ENCODE measurements around the gene CEP95. TPM values are rescaled to one million over a fixed set of nuclear protein-coding genes. Genes with fewer than 3 reads are reported as not detected.

Gene CEP95
- total and polyA plus RNA-seq, 2 of the 13 experiments (the other 11 are each of a cell fraction or from before 2014, with no cell fraction given) = 65.9 to 68.8 TPM

DNA sequence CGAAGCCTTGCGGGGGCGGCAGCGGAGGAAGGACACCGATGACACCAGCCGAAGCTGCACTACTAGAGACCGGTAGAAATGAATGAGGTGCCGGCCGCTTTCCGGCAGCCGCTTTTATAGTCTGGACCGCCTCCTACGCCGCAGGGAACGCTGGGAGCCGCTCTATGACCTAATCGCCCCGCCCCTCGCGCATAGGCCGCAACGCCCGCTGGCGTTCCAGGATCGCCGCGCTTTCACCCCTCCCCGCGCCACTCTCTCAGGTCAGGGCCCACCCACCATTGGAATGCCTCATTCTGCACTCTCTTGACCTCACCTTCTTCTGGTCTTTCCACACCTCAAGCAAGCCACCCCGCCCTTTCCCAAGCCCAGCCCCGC is 589 bp upstream of the CEP95 start, which contains the start of gene DDX5 (continued):
- TF ChIP-seq GATA4 (IDR thresholded peaks at IDR 0.05; ENCODE audit: borderline replicate concordance, low read depth) (peak; percentile 86), SUZ12 (IDR thresholded peaks at IDR 0.05; ENCODE audit: low read depth, low read length) (peak; percentile 53; the same call in 1 of the 2 replicates), ZNF30 (CRISPR knock-in tag; IDR thresholded peaks at IDR 0.05) (peak; percentile 86; the same call in 1 of the 2 replicates), STAG1 (CRISPR knock-in tag; IDR thresholded peaks at IDR 0.05) (no peak), ZFX (CRISPR knock-in tag; IDR thresholded peaks at IDR 0.05; ENCODE audit: low read depth) (peak; percentile 97), SAP130 (CRISPR knock-in tag; IDR thresholded peaks at IDR 0.05; ENCODE audit: low read depth) (peak; percentile 84; the same call in 1 of the 2 replicates), NFYC (CRISPR knock-in tag; IDR thresholded peaks at IDR 0.05) (no peak), ZNF431 (CRISPR knock-in tag; IDR thresholded peaks at IDR 0.05; ENCODE audit: borderline replicate concordance, low read depth) (peak; percentile 53; the same call in 1 of the 2 replicates), ZNF296 (CRISPR knock-in tag; conservative IDR thresholded peaks at IDR 0.05) (peak; percentile 77; the same call in 1 of the 2 replicates), ZSCAN25 (CRISPR knock-in tag; IDR thresholded peaks at IDR 0.05) (peak; percentile 1; the same call in 1 of the 2 replicates), ZNF619 (CRISPR knock-in tag; IDR thresholded peaks at IDR 0.05) (no peak), FOXK2 (IDR thresholded peaks at IDR 0.05) (no peak; the same call in none of the 2 replicates), ZNF446 (CRISPR knock-in tag; IDR thresholded peaks at IDR 0.05) (peak; percentile 36; the same call in 1 of the 2 replicates), HES4 (CRISPR knock-in tag; IDR thresholded peaks at IDR 0.05; ENCODE audit: borderline replicate concordance) (0 out of 2 replicates have a peak, but pooled peaks have one; percentile 4), ZFAT (CRISPR knock-in tag; conservative IDR thresholded peaks at IDR 0.05) (no peak; the same call in 1 of the 2 replicates), ATF7-NPFF (CRISPR knock-in tag; IDR thresholded peaks at IDR 0.05; ENCODE audit: low read depth) (peak; percentile 26), ZFP37 (CRISPR knock-in tag; IDR thresholded peaks at IDR 0.05; ENCODE audit: borderline replicate concordance) (peak; percentile 68)
- TF ChIP-seq, protein P1, sequence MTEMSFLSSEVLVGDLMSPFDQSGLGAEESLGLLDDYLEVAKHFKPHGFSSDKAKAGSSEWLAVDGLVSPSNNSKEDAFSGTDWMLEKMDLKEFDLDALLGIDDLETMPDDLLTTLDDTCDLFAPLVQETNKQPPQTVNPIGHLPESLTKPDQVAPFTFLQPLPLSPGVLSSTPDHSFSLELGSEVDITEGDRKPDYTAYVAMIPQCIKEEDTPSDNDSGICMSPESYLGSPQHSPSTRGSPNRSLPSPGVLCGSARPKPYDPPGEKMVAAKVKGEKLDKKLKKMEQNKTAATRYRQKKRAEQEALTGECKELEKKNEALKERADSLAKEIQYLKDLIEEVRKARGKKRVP (CRISPR knock-in tag; IDR thresholded peaks at IDR 0.05) = peak in 1 of 2 experiments; percentile 46; a peak in 2 of 4 replicates
- TF ChIP-seq, protein P2, sequence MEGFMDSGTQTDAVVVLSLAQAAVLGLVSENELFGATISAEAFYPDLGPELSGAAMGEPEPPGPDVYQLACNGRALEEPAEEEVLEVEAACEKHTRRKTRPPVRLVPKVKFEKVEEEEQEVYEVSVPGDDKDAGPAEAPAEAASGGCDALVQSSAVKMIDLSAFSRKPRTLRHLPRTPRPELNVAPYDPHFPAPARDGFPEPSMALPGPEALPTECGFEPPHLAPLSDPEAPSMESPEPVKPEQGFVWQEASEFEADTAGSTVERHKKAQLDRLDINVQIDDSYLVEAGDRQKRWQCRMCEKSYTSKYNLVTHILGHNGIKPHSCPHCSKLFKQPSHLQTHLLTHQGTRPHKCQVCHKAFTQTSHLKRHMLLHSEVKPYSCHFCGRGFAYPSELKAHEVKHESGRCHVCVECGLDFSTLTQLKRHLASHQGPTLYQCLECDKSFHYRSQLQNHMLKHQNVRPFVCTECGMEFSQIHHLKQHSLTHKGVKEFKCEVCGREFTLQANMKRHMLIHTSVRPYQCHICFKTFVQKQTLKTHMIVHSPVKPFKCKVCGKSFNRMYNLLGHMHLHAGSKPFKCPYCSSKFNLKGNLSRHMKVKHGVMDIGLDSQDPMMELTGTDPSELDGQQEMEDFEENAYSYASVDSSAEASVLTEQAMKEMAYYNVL (CRISPR knock-in tag; IDR thresholded peaks at IDR 0.05; ENCODE audit: borderline replicate concordance) = 0 out of 2 replicates have a peak, but pooled peaks have one; percentile 19
- TF ChIP-seq, protein P3, sequence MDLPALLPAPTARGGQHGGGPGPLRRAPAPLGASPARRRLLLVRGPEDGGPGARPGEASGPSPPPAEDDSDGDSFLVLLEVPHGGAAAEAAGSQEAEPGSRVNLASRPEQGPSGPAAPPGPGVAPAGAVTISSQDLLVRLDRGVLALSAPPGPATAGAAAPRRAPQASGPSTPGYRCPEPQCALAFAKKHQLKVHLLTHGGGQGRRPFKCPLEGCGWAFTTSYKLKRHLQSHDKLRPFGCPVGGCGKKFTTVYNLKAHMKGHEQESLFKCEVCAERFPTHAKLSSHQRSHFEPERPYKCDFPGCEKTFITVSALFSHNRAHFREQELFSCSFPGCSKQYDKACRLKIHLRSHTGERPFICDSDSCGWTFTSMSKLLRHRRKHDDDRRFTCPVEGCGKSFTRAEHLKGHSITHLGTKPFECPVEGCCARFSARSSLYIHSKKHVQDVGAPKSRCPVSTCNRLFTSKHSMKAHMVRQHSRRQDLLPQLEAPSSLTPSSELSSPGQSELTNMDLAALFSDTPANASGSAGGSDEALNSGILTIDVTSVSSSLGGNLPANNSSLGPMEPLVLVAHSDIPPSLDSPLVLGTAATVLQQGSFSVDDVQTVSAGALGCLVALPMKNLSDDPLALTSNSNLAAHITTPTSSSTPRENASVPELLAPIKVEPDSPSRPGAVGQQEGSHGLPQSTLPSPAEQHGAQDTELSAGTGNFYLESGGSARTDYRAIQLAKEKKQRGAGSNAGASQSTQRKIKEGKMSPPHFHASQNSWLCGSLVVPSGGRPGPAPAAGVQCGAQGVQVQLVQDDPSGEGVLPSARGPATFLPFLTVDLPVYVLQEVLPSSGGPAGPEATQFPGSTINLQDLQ (CRISPR knock-in tag; IDR thresholded peaks at IDR 0.05) = no peak
- TF ChIP-seq, protein P4, sequence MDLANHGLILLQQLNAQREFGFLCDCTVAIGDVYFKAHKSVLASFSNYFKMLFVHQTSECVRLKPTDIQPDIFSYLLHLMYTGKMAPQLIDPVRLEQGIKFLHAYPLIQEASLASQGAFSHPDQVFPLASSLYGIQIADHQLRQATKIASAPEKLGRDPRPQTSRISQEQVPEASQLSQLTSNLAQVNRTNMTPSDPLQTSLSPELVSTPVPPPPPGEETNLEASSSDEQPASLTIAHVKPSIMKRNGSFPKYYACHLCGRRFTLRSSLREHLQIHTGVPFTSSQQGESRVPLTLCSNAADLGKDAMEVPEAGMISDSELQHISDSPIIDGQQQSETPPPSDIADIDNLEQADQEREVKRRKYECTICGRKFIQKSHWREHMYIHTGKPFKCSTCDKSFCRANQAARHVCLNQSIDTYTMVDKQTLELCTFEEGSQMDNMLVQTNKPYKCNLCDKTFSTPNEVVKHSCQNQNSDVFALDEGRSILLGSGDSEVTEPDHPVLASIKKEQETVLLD (CRISPR knock-in tag; IDR thresholded peaks at IDR 0.05; ENCODE audit: low read depth) = no peak
- TF ChIP-seq, protein P5, sequence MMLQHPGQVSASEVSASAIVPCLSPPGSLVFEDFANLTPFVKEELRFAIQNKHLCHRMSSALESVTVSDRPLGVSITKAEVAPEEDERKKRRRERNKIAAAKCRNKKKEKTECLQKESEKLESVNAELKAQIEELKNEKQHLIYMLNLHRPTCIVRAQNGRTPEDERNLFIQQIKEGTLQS (CRISPR knock-in tag; IDR thresholded peaks at IDR 0.05) = peak; percentile 69
- TF ChIP-seq, protein P6, sequence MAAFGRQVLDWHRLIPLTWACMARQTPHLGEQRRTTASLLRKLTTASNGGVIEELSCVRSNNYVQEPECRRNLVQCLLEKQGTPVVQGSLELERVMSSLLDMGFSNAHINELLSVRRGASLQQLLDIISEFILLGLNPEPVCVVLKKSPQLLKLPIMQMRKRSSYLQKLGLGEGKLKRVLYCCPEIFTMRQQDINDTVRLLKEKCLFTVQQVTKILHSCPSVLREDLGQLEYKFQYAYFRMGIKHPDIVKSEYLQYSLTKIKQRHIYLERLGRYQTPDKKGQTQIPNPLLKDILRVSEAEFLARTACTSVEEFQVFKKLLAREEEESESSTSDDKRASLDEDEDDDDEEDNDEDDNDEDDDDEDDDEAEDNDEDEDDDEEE (CRISPR knock-in tag; IDR thresholded peaks at IDR 0.05) = no peak

Measured in HepG2 (cell line).